Mucosa of stomach (tissue), 1 donor: ENCODE measurements around the gene CNPY3.
"Not testable (repeated sequence)": the region's sequence is repeated elsewhere in the genome, so short reads cannot be mapped to it uniquely, and the experiment has no call there.

Experiments
- H3K27me3 ChIP-seq: one replicate; pipeline ENCODE4 v1.7.0; 2013; ENCODE audit warnings: mild to moderate bottlenecking, low read length; ENCODE audit not compliant: control insufficient read depth, insufficient read depth
- H3K36me3 ChIP-seq: one replicate; pipeline ENCODE4 v1.7.0; 2013; ENCODE audit warnings: low read length; ENCODE audit not compliant: control insufficient read depth, insufficient read depth
- H3K4me1 ChIP-seq: one replicate; pipeline ENCODE4 v1.7.0; 2013; ENCODE audit warnings: mild to moderate bottlenecking, low read length; ENCODE audit not compliant: control insufficient read depth, insufficient read depth
- H3K4me3 ChIP-seq: one replicate; pipeline ENCODE4 v1.7.0; 2013; ENCODE audit warnings: low read length
- H3K9ac ChIP-seq: one replicate; pipeline ENCODE4 v1.7.0; 2013; ENCODE audit warnings: mild to moderate bottlenecking, low read length, moderate library complexity
- H3K9me3 ChIP-seq: one replicate; pipeline ENCODE4 v1.7.0; 2013; ENCODE audit warnings: mild to moderate bottlenecking, low read length, moderate library complexity; ENCODE audit not compliant: control insufficient read depth
- donor health status: Pancreatic carcinoma.

Gene CNPY3

DNA sequence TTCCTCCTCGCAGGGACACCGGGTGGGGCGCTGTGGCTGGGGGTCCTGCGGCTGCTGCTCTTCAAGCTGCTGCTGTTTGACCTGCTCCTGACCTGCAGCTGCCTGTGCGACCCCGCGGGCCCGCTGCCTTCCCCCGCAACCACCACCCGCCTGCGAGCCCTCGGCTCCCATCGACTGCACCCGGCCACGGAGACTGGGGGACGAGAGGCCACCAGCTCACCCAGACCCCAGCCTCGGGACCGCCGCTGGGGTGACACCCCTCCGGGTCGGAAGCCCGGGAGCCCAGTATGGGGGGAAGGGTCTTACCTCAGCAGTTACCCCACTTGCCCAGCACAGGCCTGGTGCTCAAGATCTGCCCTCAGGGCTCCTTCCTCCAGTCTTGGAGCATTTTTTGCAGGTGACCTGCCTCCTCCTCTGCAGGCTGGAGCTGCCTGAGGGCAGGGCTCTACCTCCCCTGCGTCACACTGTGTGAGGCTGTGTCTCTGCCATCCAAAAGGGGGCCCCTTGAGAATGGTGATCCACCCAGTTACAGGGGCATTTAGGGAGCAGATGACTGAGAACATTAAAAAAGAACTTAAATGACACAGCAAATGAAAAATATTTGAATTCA is 3.9 kb upstream of the CNPY3 start:
- Histone ChIP-seq H3K9me3 (no peaks in the 10 kb centered on the region), H3K4me1 (peaks cover 13% of the 10 kb centered on the region), H3K9ac (no peak overlapping the region), H3K27me3 (no peaks in the 10 kb centered on the region), H3K36me3 (no peaks in the 10 kb centered on the region), H3K4me3 (no peak overlapping the region)

DNA sequence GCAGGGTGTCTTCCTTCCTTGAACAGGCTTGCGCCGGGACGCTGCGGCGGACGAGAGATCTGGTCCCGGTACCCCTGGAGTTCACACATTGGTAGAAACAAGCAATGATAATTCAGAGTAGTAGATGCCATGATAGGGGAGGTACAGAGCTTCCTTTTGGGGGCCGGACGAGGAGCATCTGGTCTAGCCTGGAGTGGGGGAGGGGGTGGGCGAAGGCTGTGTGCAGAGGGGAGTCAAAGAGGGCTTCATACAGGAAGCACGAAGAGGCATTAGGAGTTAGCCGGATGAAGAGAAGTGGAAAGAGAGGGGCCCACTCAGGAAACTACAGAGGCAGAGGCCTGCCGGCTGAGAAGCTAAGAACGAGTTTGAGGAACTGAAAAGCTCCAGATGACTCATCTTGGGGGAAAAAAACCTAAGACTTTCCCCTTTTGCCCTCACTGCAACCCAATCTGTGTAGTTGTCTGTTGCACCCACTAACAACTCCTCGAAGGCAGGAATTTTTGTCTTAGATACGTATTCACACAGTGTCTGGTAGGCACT is 611 bp downstream of the CNPY3 start:
- no peaks in the 10 kb centered on the region for H3K36me3 ChIP-seq
- H3K9ac ChIP-seq: peak overlapping the region; percentile 33
- H3K9me3 ChIP-seq: no peaks in the 10 kb centered on the region
- H3K4me1 ChIP-seq: peaks cover 26% of the 10 kb centered on the region
- no peaks in the 10 kb centered on the region for H3K27me3 ChIP-seq
- H3K4me3 ChIP-seq: peak overlapping the region; percentile 16

DNA sequence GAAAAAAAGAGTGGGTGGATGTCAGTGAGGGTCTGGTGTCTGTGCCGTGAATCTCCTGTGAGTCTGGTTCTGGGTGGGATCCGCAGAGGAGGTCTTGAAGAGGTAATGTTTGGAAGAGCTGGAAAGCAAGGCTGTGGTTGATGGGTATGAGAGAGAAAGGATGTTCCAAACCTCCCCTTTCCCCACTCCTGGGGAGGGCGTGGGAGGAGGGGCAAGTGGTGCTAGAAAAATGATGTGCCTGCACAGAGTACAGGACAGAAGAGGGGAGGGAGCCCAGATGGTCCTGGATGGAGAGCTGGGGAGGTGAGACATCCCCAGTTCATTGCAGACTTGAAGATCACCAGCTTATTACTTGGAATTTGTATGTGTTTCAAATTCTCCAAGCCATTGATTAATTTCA is 3.1 kb downstream of the CNPY3 start:
- Histone ChIP-seq H3K27me3 (no peaks in the 10 kb centered on the region), H3K36me3 (no peaks in the 10 kb centered on the region), H3K9me3 (no peaks in the 10 kb centered on the region), H3K4me3 (no peak overlapping the region), H3K9ac (no peak overlapping the region), H3K4me1 (peaks cover 26% of the 10 kb centered on the region)

DNA sequence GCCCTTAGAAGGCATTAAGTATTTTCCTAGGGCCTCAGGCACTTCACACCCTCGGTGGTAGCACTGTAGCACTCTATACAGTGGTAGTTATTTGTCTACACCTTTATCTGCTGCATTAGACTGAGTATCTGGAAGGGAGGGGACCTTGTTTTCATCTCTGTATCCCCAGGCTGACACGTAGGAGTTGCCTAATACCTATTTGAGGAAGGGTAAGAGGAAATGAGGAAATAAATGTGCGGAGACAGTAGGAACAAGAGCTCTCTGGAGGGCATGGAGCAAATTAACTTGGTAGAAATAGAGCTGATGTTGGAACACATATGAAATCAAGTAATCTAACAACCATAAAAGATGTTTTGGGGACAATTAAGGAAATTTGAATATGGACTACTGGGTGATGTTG is 3.9 kb downstream of the CNPY3 start:
- Histone ChIP-seq H3K27me3 (no peaks in the 10 kb centered on the region), H3K9me3 (no peaks in the 10 kb centered on the region), H3K4me1 (peaks cover 24% of the 10 kb centered on the region), H3K4me3 (no peak overlapping the region), H3K36me3 (peaks cover 4% of the 10 kb centered on the region), H3K9ac (no peak overlapping the region)

DNA sequence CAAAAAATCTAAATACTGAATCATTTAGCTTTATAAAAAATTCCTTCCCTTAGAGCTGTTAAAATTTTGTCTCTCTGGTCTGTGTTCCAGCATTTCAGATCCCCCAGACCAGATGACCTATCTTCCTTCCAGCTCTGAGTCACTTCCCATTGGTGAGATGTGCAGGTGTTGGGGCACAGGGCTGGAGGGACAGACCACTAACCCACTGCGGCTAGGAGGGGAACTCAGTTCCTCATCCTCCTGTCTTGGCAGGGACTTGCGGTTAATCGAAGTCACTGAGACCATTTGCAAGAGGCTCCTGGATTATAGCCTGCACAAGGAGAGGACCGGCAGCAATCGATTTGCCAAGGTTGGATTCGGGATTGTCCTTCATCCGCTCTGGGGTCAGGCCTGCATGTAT is 6.0 kb downstream of the CNPY3 start:
- Histone ChIP-seq H3K9ac (no peak overlapping the region), H3K27me3 (no peaks in the 10 kb centered on the region), H3K4me1 (peaks cover 13% of the 10 kb centered on the region), H3K9me3 (no peaks in the 10 kb centered on the region), H3K4me3 (no peak overlapping the region), H3K36me3 (peaks cover 7% of the 10 kb centered on the region)

DNA sequence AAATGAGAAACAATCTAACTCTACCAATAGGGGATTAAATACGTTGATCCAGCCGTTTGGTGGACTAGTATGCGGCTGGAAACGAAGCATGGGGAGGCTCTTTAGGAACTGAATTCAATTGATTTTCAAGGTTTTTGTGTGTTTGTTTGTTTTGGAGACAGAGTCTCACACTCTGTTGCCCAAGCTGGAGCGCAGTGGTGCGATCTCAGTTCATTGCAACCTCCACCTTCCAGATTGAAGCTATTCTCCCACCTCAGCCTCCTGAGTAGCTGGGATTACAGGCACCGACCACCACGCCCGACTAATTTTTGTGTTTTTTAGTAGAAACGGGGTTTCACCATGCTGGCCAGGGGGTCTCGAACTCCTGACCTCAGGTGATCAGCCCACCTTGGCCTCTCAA is 7.1 kb downstream of the CNPY3 start:
- no peaks in the 10 kb centered on the region for H3K9me3 ChIP-seq
- H3K9ac ChIP-seq: no peak overlapping the region
- H3K36me3 ChIP-seq: peaks cover 7% of the 10 kb centered on the region
- peaks cover 7% of the 10 kb centered on the region for H3K4me1 ChIP-seq
- H3K4me3 ChIP-seq: no peak overlapping the region
- no peaks in the 10 kb centered on the region for H3K27me3 ChIP-seq

GRCh38 chr6:42937548-42938427 is 8.5 kb downstream of the CNPY3 start:
- peaks cover 7% of the 10 kb centered on the region for H3K36me3 ChIP-seq
- H3K9me3 ChIP-seq: no peaks in the 10 kb centered on the region
- peaks cover 7% of the 10 kb centered on the region for H3K4me1 ChIP-seq
- no peaks in the 10 kb centered on the region for H3K27me3 ChIP-seq
- no peak overlapping the region for H3K9ac ChIP-seq
- no peak overlapping the region for H3K4me3 ChIP-seq

DNA sequence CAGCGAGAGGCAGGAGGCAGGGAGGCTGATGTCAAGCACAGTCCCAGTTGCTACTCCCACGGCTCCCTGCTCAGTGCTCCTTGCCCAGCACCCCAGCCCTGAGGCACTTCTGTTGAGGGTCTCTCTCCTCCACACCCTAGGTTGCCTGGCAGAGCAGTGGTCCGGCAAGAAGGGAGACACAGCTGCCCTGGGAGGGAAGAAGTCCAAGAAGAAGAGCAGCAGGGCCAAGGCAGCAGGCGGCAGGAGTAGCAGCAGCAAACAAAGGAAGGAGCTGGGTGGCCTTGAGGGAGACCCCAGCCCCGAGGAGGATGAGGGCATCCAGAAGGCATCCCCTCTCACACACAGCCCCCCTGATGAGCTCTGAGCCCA is 9.1 kb downstream of the CNPY3 start:
- H3K27me3 ChIP-seq: no peaks in the 10 kb centered on the region
- peaks cover 1% of the 10 kb centered on the region for H3K4me1 ChIP-seq
- peaks cover 7% of the 10 kb centered on the region for H3K36me3 ChIP-seq
- no peaks in the 10 kb centered on the region for H3K9me3 ChIP-seq
- no peak overlapping the region for H3K4me3 ChIP-seq
- H3K9ac ChIP-seq: no peak overlapping the region

- peaks cover 7% of the 10 kb centered on the region for H3K36me3 ChIP-seq
- H3K27me3 ChIP-seq: no peaks in the 10 kb centered on the region
- no peaks in the 10 kb centered on the region for H3K9me3 ChIP-seq
- no peak overlapping the region for H3K4me3 ChIP-seq
- H3K4me1 ChIP-seq: no peaks in the 10 kb centered on the region
- no peak overlapping the region for H3K9ac ChIP-seq
These were observed 9.9 kb downstream of the CNPY3 start for GRCh38 chr6:42938987-42939809.

GRCh38 chr6:42939810-42940167 is 10.5 kb downstream of the CNPY3 start:
- Histone ChIP-seq H3K4me1 (no peaks in the 10 kb centered on the region), H3K9me3 (no peaks in the 10 kb centered on the region), H3K27me3 (no peaks in the 10 kb centered on the region), H3K9ac (no peak overlapping the region), H3K4me3 (no peak overlapping the region), H3K36me3 (peaks cover 7% of the 10 kb centered on the region)

DNA sequence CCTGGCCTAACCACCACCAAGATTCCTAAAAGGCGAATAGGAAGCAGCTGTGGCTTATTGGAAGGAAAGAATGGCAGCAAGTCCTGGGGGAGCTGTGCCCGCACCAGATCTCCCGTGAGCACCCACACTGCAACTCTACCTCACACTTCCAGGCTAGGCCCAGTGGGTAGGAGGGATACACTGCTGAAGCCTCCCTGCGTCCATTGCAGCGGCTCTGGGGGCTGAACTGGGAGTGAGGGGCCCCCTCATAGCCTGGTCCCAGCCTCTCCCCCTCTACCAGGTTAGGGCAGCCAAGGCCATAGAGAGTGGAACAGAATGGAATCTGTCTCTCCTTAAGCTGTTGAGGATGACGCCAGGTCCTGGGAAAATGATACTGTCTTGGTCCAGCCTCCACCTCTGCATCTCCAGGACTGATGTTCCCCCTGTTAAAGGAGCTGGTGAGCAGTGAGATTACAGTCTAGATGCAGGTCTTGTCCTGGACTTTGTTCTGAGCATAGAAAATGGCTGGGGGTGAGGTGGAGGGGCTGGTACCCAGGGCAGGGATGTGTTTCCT is 11.3 kb downstream of the CNPY3 start:
- H3K4me1 ChIP-seq: no peaks in the 10 kb centered on the region
- H3K36me3 ChIP-seq: peaks cover 7% of the 10 kb centered on the region
- H3K9me3 ChIP-seq: no peaks in the 10 kb centered on the region
- H3K9ac ChIP-seq: no peak overlapping the region
- H3K4me3 ChIP-seq: no peak overlapping the region
- no peaks in the 10 kb centered on the region for H3K27me3 ChIP-seq

- H3K4me1 ChIP-seq: not testable (repeated sequence)
These were observed 12.1 kb downstream of the CNPY3 start for GRCh38 chr6:42941356-42941755.

More at GRCh38 chr6:42941356-42941755, 12.1 kb downstream of the CNPY3 start:
- not testable (repeated sequence) for H3K36me3 ChIP-seq, H3K27me3 ChIP-seq, H3K4me3 ChIP-seq, H3K9me3 ChIP-seq, H3K9ac ChIP-seq
